ENCODE results near the gene GNPNAT1.

Gene GNPNAT1

DNA sequence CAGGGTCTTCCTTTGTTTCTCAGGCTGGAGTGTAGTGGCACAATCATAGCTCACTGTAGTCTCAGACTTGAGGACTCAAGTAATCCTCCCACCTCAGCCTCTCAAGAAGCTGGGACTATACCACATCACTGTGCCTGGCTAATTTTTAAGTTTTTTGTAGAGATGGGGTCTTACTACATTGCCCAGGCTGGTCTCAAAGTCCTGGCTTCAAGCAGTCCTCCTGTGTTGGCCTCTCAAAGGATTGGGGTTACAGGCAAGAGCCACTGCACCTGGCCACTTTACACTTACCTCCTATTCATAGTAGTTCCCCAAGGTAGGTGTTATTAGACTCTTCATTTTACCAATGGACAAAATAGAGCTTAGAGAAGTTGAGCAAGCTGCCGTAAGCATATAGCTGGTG lies 32.3 kb downstream of the GNPNAT1 start:
- Histone ChIP-seq H3K27ac (no peak overlapping the region), H3K9me3 (ENCODE audit: low read depth, low read length) (no peaks in the 10 kb centered on the region), H3K4me3 (no peak overlapping the region), H3K9ac (ENCODE audit: insufficient read length) (no peak overlapping the region), H3K36me3 (ENCODE audit: insufficient read depth, low read length) (peaks cover 12% of the 10 kb centered on the region)
- no peak for DNase-seq (ENCODE audit: low read depth, low spot score)
- TF ChIP-seq FOXP2 (optimal IDR thresholded peaks at IDR 0.05; ENCODE audit: control extremely low read depth, extremely low read length, insufficient read depth) (no peak), POLR2AphosphoS5 (IDR thresholded peaks at IDR 0.05; ENCODE audit: borderline replicate concordance, low read depth, low read length) (no peak), EZH2 (IDR thresholded peaks at IDR 0.05) (no peak)

- TF ChIP-seq POLR2AphosphoS5 (IDR thresholded peaks at IDR 0.05; ENCODE audit: borderline replicate concordance, low read depth, low read length) (no peak), FOXP2 (optimal IDR thresholded peaks at IDR 0.05; ENCODE audit: control extremely low read depth, extremely low read length, insufficient read depth) (no peak), EZH2 (IDR thresholded peaks at IDR 0.05) (no peak)
- DNase-seq (ENCODE audit: low read depth, low spot score): no peak
- Histone ChIP-seq H3K27ac (no peak overlapping the region), H3K9me3 (ENCODE audit: low read depth, low read length) (no peaks in the 10 kb centered on the region), H3K9ac (ENCODE audit: insufficient read length) (no peak overlapping the region), H3K4me3 (no peak overlapping the region), H3K36me3 (ENCODE audit: insufficient read depth, low read length) (peaks cover 12% of the 10 kb centered on the region)
Observed at GRCh38 chr14:52755607-52756316, 35.6 kb downstream of the GNPNAT1 start.

- TF ChIP-seq POLR2AphosphoS5 (IDR thresholded peaks at IDR 0.05; ENCODE audit: borderline replicate concordance, low read depth, low read length): no peak
- no peak for TF ChIP-seq EZH2 (IDR thresholded peaks at IDR 0.05)
- TF ChIP-seq FOXP2 (optimal IDR thresholded peaks at IDR 0.05; ENCODE audit: control extremely low read depth, extremely low read length, insufficient read depth): no peak
- no peak for DNase-seq (ENCODE audit: low read depth, low spot score)
- Histone ChIP-seq H3K9me3 (ENCODE audit: low read depth, low read length) (no peaks in the 10 kb centered on the region), H3K9ac (ENCODE audit: insufficient read length) (no peak overlapping the region), H3K27ac (no peak overlapping the region), H3K36me3 (ENCODE audit: insufficient read depth, low read length) (peaks cover 41% of the 10 kb centered on the region), H3K4me3 (no peak overlapping the region)
Observed at GRCh38 chr14:52748647-52749292, 42.6 kb downstream of the GNPNAT1 start.

- H3K36me3 ChIP-seq (ENCODE audit: insufficient read depth, low read length): peaks cover 17% of the 10 kb centered on the region
- no peak overlapping the region for H3K4me3 ChIP-seq
- H3K27ac ChIP-seq: no peak overlapping the region
- no peaks in the 10 kb centered on the region for H3K9me3 ChIP-seq (ENCODE audit: low read depth, low read length)
- DNase-seq (ENCODE audit: low read depth, low spot score): no peak
- TF ChIP-seq FOXP2 (optimal IDR thresholded peaks at IDR 0.05; ENCODE audit: control extremely low read depth, extremely low read length, insufficient read depth): no peak
- no peak for TF ChIP-seq POLR2AphosphoS5 (IDR thresholded peaks at IDR 0.05; ENCODE audit: borderline replicate concordance, low read depth, low read length)
- TF ChIP-seq EZH2 (IDR thresholded peaks at IDR 0.05): no peak
- H3K9ac ChIP-seq (ENCODE audit: insufficient read length): no peak overlapping the region
Observed at GRCh38 chr14:52741865-52742264, 49.5 kb downstream of the GNPNAT1 start.

DNA sequence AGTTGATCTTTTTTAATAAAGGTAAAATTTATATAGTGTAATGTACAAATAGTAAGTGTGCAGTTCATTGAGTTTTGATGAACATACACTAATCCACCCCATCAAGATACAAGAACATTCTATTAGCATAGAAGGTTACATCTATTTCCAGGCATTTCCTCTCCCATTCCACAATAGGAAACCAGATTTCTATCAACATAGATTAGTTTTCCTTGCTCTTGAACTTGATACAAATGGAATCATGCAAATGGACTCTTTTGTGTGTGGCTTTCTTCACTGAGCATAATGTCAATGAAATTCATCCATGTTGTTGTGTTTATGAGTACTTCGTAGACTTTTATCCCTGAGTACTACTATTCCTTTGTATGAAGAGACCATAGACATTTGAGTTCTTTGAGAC lies 50.7 kb downstream of the GNPNAT1 start:
- Histone ChIP-seq H3K27ac (no peak overlapping the region), H3K9me3 (ENCODE audit: low read depth, low read length) (no peaks in the 10 kb centered on the region)
- no peak for TF ChIP-seq POLR2AphosphoS5 (IDR thresholded peaks at IDR 0.05; ENCODE audit: borderline replicate concordance, low read depth, low read length)
- no peak for TF ChIP-seq FOXP2 (optimal IDR thresholded peaks at IDR 0.05; ENCODE audit: control extremely low read depth, extremely low read length, insufficient read depth)
- no peak for TF ChIP-seq EZH2 (IDR thresholded peaks at IDR 0.05)

GRCh38 chr14:52738409-52738808 lies 53.0 kb downstream of the GNPNAT1 start:
- H3K9me3 ChIP-seq (ENCODE audit: low read depth, low read length): no peaks in the 10 kb centered on the region
- H3K9ac ChIP-seq (ENCODE audit: insufficient read length): no peak overlapping the region
- no peak overlapping the region for H3K27ac ChIP-seq
- peaks cover 17% of the 10 kb centered on the region; the same call in 1 of the 2 replicates for H3K36me3 ChIP-seq (ENCODE audit: insufficient read depth, low read length)
- no peak for TF ChIP-seq EZH2 (IDR thresholded peaks at IDR 0.05)
- no peak overlapping the region for H3K4me3 ChIP-seq
- DNase-seq (ENCODE audit: low read depth, low spot score): no peak

More for the DNA sequence above, 50.7 kb downstream of the GNPNAT1 start:
- no peak overlapping the region for H3K4me3 ChIP-seq
- DNase-seq (ENCODE audit: low read depth, low spot score): no peak
- no peak overlapping the region for H3K9ac ChIP-seq (ENCODE audit: insufficient read length)
- peaks cover 10% of the 10 kb centered on the region; the same call in 1 of the 2 replicates for H3K36me3 ChIP-seq (ENCODE audit: insufficient read depth, low read length)

GRCh38 chr14:52735921-52736489 lies 55.4 kb downstream of the GNPNAT1 start:
- Histone ChIP-seq H3K9me3 (ENCODE audit: low read depth, low read length) (no peaks in the 10 kb centered on the region), H3K4me3 (no peak overlapping the region), H3K27ac (no peak overlapping the region), H3K9ac (ENCODE audit: insufficient read length) (no peak overlapping the region), H3K36me3 (ENCODE audit: insufficient read depth, low read length) (peaks cover 26% of the 10 kb centered on the region)
- DNase-seq (ENCODE audit: low read depth, low spot score): no peak
- TF ChIP-seq EZH2 (IDR thresholded peaks at IDR 0.05) (no peak), FOXP2 (optimal IDR thresholded peaks at IDR 0.05; ENCODE audit: control extremely low read depth, extremely low read length, insufficient read depth) (no peak), POLR2AphosphoS5 (IDR thresholded peaks at IDR 0.05; ENCODE audit: borderline replicate concordance, low read depth, low read length) (no peak)

- Histone ChIP-seq H3K4me3 (no peak overlapping the region), H3K36me3 (ENCODE audit: insufficient read depth, low read length) (peaks cover 26% of the 10 kb centered on the region), H3K9ac (ENCODE audit: insufficient read length) (no peak overlapping the region), H3K27ac (no peak overlapping the region), H3K9me3 (ENCODE audit: low read depth, low read length) (no peaks in the 10 kb centered on the region)
- TF ChIP-seq POLR2AphosphoS5 (IDR thresholded peaks at IDR 0.05; ENCODE audit: borderline replicate concordance, low read depth, low read length) (no peak), FOXP2 (optimal IDR thresholded peaks at IDR 0.05; ENCODE audit: control extremely low read depth, extremely low read length, insufficient read depth) (no peak), EZH2 (IDR thresholded peaks at IDR 0.05) (no peak)
- DNase-seq (ENCODE audit: low read depth, low spot score): no peak
Observed at GRCh38 chr14:52733824-52734223, 57.6 kb downstream of the GNPNAT1 start.

Measured in SK-N-MC (cell line).